ENCODE results near the gene CNOT3.
"Not testable (repeated sequence)": the region's sequence is repeated elsewhere in the genome, so short reads cannot be mapped to it uniquely, and the experiment has no call there.

The CNOT3 gene

GRCh38 chr19:54137699-54138488 lies at the start of gene CNOT3:
Gene CNOT3, plus strand, starts transcription at chr19:54137762. Its CDS starts 5,217 bp downstream, at chr19:54142979.
- no peak for DNase-seq

DNA sequence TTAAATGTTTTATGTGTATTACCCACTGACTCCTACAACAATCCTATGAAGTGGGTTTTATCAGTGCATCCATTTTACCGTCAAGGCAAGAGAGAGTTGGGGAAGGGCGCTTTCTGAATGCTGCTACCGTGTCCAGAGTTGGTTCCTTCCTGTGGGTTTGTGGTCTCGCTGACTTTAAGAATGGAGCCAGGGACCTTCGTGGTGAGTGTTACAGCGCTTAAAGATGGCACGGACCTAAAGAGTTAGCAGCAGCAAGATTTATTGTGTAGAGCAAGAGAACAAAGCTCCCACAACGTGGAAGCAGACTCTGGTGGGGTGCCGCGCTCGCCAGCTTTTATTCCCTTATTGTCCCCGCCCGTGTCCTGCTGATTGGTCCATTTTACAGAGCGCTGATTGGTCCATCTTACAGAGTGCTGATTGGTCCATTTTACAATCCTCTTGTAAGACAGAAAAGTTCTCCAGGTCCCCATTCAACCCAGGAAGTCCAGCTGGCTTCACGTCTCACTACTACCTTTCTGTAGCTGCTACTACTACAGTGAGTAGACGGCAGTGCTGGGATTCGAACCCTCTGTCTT lies 43.0 kb upstream of the CNOT3 start:
- no peak for DNase-seq

GRCh38 chr19:54095136-54095858 lies 42.3 kb upstream of the CNOT3 start:
- DNase-seq: no peak

DNA sequence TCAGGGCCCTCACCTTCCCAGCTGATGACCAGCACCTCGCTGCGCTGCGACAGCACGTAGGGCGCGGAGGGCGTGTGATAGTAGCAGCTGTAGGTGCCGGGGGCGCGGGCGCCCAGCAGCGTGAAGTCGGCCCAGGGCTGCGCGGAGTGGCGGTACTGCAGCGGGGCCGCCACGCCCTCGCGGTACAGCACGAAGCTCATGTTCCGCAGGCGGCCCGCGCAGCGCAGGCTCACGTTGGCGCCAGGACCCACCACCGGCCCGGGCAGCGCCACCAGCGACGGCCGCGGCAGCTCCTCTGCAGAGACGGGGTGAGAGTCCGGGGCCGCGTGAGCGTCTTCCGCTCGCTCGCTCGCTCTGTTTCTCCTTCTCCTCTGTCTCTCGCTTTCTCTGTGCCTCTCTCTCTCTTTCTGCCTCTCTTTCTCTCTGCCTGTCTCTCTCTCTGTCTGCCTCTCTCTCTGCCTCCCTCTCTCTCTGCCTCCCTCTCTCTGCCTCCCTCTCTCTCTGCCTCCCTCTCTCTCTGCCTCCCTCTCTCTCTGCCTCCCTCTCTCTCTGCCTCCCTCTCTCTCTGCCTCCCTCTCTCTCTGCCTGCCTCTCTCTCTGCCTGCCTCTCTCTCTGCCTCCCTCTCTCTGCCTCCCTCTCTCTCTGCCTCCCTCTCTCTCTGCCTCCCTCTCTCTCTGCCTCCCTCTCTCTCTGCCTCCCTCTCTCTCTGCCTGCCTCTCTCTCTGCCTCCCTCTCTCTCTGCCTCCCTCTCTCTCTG lies 41.5 kb upstream of the CNOT3 start:
- peak; percentile 15 for DNase-seq

- DNase-seq: peak; percentile 47
Observed at GRCh38 chr19:54096617-54097106, 40.9 kb upstream of the CNOT3 start.

DNA sequence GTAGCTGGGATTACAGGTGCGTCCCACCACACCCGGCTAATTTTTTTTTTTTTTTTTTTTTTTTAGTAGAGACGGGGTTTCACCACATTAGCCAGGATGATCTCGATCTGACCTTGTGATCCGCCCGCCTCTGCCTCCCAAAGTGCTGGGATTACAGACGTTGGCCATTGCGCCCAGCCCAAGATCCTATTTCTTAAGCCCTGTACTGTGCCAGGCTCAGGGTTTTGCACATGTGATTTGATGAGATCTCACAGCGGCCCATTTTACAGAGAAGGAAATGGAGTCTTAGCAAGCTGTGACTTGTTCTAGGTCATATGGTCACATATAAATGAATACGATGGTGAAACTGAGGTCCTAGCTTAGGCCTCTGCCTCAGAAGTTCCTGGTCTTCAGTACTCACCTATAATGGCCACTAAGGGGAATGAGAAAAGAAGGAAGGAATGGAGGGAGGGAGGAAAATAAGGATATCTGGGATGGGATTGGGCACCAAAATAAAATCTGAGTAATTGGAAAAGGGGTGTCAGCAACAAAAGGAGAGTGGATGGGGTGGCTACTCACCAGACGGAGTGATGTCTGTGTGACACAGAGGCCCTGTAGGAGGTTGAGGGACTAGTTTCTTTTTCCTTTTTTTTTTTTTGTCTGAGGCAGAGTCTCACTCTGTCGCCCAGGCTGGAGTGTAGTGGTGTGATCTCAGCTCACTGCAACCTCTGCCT lies 38.2 kb upstream of the CNOT3 start:
- no peak for DNase-seq

DNA sequence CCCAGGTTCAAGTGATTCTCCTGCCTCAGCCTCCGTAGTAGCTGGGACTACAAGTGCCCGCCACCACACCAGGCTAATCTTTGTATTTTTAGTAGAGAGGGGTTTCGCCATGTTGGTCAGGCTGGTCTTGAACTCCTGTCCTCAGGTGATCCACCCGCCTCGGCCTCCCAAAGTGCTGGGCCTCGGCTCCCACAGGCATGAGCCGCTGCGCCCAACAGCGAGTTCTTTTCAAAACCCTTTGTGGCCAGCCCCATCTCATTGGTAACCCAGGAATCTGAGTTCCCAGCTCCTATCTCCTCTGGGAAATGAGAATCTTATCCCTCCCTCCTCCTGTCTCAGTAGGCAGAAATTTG lies 37.7 kb upstream of the CNOT3 start:
- DNase-seq: not testable (repeated sequence)

- DNase-seq: no peak
Observed at GRCh38 chr19:54100561-54100960, 37.0 kb upstream of the CNOT3 start, which contains the start of gene OSCAR. Gene OSCAR, minus strand, starts transcription at chr19:54100803. Its CDS starts 11 bp downstream, at chr19:54100792.

GRCh38 chr19:54102421-54103169 lies 35.0 kb upstream of the CNOT3 start, which contains the start of gene NDUFA3:
Gene NDUFA3, plus strand, starts transcription at chr19:54102855. Its CDS starts 24 bp downstream, at chr19:54102879.
- peak; percentile 98 for DNase-seq

DNA sequence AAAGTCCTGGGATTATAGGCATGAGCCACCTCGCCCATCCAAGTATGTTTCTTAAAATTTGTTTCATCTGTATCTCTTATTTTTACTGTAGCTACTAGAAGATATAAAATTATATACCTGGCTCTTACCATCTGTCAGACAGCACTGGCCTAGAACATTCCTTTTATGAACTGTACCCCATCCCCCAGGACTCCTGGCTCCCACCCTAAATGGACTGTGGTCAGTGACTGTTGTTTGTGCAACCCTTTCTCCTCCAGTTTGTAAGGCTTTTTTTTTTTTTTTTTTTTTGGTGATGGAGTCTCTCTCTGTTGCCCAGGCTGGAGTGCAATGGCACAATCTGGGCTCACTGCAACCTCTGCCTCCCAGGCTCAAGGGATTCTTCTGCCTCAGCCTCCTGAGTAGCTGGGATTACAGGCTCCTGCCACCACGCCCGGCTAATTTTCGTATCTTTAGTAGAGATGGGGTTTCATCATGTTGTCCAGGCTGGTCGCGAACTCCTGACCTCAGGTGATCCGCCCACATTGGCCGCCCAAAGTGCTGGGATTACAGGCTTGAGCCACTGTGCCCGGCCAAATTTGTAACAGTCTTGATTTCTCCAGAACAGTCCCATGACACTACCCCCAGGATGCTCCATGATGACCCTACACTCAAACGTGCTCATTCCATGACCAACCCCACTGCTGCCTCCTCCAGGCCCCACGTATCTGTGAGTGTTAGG lies 32.4 kb upstream of the CNOT3 start:
- DNase-seq: no peak

GRCh38 chr19:54105796-54106195 lies 31.8 kb upstream of the CNOT3 start:
- DNase-seq: no peak

DNA sequence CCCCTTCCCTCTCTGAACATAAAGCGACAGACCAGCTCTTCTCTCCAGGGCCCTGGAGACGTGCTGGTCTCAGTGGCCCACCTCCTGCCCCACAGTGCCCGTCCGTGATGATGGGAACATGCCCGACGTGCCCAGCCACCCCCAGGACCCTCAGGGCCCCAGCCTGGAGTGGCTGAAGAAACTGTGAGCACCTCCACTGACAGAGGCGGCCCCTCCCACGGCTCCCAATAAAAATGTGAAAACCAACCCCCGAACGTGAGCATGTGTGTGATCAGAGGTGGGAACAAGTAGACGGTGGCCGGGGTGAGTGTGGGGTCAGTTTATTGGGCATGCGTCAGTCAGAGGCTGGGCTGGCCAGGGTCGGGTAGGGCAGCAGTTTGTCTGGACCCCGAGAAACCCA lies 30.8 kb upstream of the CNOT3 start:
- DNase-seq: no peak

DNA sequence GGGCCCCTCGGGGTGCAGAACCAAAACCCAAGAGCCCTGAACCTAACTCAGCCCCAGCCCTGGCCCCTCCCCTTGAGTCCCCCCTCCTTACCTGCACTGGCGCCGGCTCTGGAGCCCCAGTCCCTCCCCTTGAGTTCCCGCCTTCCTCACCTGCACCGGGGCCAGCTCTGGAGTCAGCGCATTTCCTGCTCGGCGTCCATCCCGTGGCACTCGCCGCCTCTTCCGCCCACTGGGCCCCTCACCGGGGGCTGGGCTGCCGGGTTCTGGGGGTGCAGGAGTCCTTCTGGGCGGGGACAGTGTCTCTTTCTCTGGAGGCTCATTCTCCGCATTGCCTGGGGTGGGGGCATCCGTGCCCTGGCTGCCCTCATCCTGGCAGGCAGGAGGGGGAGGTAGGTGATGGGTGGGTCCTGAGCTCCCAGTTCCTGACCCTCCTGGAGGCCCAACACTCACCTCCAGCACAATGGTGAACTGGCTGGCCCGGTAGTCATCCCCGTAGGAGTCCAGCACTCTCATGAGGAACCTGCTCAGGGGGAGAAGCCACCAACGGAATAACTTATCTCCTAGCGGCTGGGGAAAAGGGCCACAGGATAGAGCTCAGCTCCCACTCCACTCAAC lies 29.6 kb upstream of the CNOT3 start:
- no peak for DNase-seq

GRCh38 chr19:54108496-54108895 lies 29.1 kb upstream of the CNOT3 start:
- DNase-seq: no peak

DNA sequence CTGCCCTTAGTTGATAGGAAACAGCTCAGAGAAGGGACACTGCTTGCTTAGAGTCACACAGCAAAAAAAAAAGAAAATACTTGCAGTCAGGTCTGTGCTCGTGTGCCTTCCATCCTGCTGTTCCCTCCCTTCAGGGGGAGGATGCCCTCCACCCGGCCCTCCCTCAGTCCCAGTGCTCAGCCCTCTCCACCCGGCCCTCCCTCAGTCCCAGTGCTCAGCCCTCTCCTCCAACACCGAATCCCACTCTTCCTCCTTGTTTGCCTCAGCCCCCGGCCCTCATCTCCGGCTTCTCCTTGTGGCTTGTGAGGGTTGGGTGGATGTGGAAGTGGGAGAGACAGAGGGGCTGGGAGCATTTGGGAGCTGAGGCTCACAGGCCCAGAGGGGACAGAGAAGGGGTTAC lies 27.9 kb upstream of the CNOT3 start:
- no peak for DNase-seq

- peak; percentile 66 for DNase-seq
Observed at GRCh38 chr19:54114340-54115108, 23.0 kb upstream of the CNOT3 start.

DNA sequence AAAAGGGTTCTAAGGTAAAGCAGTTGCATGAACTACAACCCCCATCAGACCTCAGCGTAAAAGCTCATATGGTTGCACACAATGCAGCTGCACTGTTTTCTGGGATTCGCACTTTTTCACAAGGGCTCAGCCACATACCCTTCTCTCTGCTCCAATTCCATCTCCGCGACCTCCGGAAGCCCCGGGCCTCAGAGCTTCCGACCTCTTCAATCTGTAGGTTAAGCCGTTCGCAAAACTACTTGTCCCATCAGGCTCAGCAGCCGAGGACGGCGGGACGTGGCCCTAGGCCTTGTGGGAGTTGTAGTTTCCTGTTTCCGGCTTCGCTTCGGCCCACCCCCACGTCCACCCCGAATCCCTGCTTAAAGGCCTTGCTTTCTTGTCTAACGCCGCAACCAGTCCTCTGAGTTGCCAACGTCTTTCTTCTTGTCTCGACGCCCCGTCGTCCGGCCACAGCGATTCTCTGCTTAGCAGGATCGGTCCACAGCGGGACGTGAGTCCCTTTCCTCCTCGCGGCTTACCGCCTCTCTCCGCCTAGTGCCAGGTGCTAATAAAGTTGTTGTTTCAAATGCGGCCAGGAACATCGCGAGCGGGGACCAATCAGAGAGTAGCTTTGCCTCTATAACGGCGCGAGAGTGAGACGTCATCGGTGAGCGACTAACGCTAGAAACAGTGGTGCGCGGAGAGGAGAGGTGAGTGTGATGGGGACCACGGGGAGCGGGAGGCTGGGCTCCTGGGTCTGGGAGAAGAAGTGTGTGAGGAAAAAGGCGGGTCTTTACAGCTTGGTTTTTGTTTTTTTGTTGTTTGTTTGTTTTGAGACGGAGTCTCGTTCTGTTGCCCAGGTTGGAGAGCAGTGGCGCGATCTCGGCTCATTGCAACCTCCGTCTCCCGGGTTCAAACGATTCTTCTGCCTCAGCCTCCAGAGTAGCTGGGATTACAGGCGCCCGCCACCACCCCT lies 22.2 kb upstream of the CNOT3 start, which contains the start of the genes PRPF31 and TFPT:
Gene PRPF31 (plus strand): TSS at position 646 of the 955 bp plus-strand sequence. CDS start 2,525 bp downstream, outside the sequence.
Gene TFPT (minus strand): TSS at position 549 of the 955 bp plus-strand sequence. CDS start 388 bp downstream, at position 161.
- peak; percentile 99 for DNase-seq

GRCh38 chr19:54121259-54121658 lies 16.3 kb upstream of the CNOT3 start:
- no peak for DNase-seq

Data from hematopoietic multipotent progenitor cell treated with erythropoietin and hydrocortisone succinate and interleukin-3 and kit ligand, for 8 days (in vitro differentiated cells).